Hepatic stellate cell (primary cell): ENCODE data around the gene RBM45.
A peak's percentile ranks its signal among the peaks of the same experiment; 100 is the strongest.
"Not testable (repeated sequence)": the region's sequence is repeated elsewhere in the genome, so short reads cannot be mapped to it uniquely, and the experiment has no call there.

Source experiments
- DNase-seq: peaks from one replicate; pipeline ENCODE4 v3.0.0; 2011; ENCODE audit warnings: low spot score

RBM45 gene, protein sequence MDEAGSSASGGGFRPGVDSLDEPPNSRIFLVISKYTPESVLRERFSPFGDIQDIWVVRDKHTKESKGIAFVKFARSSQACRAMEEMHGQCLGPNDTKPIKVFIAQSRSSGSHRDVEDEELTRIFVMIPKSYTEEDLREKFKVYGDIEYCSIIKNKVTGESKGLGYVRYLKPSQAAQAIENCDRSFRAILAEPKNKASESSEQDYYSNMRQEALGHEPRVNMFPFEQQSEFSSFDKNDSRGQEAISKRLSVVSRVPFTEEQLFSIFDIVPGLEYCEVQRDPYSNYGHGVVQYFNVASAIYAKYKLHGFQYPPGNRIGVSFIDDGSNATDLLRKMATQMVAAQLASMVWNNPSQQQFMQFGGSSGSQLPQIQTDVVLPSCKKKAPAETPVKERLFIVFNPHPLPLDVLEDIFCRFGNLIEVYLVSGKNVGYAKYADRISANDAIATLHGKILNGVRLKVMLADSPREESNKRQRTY

DNA sequence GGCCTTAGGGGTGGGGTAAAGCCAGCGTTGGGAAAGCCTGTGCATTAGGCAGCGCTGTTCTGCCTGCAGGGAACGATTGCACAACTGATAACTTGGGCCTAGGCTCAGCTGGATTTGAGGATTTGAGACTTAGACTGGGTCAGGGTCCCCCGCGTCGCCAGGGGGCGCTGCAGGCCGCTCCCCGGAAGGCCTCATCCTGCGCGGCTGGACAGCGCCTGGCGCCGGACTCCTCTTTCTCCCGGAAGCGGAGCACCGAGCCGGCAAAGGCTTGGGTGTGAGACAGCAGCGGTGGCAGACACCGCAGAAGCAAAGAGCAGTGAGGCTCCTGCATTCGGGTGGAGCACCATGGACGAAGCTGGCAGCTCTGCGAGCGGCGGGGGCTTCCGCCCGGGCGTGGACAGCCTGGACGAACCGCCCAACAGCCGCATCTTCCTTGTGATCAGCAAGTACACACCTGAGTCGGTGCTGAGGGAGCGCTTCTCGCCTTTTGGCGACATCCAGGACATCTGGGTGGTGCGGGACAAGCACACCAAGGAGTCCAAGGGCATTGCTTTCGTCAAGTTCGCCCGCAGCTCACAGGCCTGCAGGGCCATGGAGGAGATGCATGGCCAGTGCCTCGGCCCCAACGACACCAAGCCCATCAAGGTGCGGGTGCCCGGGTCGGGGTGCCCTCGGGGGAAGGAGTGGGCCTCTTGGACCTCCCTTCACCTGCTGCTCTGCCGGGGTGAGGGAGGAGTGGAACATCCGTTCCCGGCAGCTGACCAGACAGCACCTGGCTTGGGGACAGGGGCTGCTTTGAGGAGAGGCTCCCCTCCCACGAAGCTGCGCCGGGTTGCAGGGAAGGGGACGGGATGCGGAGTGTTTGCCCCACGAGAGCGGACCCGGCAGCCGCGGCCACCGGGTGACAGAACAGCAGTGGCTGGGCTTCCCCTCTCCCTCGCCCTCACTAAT is at the start of gene RBM45:
Gene RBM45, plus strand, starts transcription at position 236 of the 951 bp plus-strand sequence. Its CDS starts 110 bp downstream, at position 346.
- DNase-seq, result peak; percentile 88

DNA sequence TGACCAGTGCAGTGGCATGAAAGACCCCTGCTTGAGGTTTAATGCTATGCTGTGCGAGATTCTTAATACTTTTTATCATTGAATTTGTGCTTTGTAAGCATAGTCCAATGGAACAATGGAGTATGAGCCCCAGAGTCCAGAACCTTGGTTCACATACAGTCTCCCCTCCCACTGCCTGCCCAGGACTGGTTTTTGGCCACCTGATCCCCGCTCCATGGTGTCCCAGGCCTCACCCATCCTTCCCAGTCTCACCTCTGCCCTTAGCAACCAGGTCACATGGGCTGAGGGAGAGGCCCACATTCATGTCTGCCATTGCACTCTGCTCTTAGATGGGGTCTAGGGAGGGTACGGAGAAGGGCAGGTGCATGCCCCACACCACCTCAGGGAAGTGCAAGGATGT is 45.9 kb upstream of the RBM45 start:
- no peak for DNase-seq

DNA sequence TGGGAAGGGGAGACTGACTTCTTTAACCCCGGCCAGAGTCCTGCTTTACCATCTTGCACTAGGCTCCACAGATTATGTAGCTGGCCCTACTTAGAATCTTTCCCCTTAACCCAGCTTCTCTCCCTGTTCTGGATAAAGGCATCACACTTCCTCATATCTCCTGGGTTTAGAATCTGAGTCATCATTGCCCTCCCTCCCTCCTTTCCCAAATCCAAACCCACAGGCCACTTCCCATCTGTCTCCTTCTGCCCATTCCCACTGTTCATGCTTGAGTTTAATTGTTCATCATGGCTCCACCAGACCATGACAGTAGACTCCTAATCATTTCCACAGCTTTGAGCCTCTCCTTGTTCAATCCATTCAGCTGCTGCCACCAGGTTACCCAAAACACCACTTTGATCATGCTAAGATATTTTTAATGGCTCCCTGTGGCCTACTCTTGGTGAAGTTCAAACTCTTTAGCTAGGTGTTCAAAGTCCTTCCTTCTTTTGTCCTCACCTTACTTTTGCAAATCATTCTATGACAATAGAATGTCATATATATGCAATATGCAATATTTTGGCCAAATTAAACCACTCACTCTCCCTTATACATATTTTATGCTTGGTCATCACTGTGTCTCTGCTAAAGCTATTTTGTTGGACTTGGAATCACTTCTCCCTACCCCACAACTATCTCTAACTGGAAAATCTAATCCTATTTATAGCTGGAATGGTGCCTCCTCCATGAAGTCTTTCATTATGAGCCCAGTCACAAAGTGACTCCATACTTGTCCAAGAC is 45.2 kb upstream of the RBM45 start:
- no peak for DNase-seq

DNA sequence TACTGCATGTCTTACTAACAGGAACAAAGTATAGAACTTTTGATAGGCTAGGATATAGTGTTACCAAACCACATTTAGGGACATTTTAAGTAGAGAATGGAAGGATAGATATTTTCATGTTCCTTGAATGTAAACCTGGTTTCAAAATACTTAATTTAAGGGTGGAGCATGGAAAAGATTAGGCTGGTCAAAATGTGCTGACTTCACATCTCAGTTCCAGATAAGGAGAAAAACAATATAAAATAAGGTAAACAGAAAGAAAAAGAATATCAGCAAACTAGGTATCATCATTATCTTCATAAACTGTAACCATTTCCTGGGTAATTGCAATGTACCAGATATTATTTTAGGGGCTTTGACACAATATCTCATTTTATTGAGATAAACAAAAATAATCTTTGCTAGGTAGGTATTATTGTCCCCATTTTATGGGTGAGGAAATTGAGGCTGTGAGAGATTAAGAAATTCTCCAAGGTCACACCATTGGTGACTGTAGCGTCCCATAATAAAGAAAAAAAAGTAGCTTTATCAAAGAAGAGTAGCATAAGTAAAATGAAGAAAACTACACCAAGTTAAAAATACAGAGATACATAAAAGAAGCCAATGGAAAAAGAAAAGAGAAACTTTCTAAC is 43.3 kb upstream of the RBM45 start:
- DNase-seq, result no peak

DNA sequence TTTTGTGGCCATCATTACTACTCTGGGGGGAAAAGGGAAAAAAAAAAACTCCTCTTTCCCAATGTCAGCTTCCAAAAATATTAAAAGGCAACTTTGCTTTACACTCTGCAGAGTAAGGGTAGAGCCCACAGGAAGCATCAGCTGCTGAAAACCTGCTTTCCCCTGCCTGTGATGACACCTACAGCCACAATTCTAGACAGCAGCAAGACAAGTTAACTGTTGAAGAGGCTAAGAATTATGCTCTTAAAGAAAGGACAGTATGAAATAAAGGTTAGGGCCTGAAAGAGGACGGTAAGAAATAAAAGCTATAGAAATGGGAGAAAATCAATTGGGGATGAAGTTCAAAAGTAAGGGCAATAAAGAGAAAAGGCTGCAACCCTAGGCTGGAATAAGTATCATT is 42.7 kb upstream of the RBM45 start:
- DNase-seq, result no peak

DNA sequence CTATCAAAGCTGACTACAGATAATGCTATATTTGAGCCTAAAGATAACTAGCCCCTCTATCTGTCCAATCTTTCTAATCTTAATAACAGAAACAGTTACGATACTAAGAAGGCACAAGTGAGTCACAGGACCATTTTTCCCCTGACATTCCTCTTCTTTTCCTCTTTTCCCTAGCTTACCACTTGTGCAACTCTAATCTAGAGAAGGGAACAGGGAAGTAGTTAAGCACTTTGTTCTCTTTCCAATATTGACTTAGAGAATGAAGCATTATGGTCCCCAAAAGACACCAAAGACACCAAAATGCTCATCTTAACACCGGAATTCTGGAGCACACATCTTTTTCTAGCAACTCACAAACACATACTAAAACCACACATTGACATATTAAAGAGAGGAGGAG is 41.4 kb upstream of the RBM45 start:
- no peak for DNase-seq

DNA sequence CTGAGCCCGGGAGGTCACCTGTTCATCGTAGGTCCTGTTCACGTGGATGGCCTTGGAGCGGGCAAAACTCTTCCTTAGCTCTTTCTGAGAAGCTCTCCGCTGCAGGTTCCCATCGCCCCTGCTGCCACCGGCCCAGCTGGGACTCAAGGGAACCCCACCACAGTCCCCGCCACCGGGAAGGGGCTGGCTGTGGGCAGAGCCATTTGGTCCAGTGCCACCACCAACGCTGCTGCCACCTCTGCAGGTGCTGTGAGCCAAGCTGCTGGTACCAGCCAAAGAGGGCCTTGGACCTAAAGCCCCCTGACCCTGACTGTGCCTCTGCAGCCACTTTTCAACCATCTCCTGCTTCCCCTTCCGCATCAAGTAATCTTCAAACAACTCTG is 40.2 kb upstream of the RBM45 start:
- no peak for DNase-seq

DNA sequence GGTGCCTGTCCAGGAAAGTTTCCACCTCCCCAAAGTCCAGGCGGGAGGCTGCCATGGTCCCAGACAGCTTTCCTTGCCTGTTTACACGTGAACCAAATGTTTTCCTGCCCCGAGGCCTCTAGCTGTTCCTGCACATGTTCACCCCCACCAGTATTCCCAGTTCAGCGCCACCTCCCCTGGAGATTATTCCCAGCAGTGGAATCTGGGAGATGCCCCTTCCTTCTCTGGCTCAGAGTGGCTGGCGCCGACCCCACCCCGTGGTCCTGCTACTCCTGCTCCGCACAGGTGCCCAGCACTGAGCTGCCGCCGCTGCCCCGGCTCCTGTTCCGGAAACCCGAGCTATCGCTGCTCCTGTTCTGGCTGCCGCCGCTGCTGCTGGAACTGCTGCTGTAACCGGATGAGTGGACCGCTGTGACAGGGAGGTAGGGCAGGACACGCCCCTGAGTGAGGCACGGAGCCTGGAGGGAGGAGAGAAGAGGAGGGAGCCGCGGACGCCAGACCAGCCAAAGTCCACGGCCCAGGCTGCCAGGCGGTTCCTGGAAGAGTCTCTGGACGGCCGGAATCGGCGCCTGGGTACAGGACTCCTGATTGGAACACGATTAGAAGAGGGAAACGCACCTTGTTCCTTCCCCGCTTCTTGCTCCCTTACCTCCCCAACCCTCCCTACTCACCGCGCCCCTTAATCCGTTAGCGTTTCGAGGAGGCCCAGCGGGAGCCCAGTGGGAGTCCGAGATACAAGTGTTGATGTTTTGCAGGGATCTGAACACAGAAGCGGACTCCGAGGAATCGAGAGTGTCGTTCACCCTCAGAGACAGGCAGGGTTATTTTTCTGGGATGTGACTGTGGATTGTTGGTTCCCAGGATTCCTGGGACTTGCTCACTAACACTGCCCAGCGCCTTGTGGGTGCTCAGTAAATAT is 39.6 kb upstream of the RBM45 start, which contains the start of gene PDE11A:
Gene PDE11A, minus strand, starts transcription at position 395 of the 919 bp plus-strand sequence. Its CDS starts 340 bp downstream, at position 55.
- peak; percentile 75 for DNase-seq

DNA sequence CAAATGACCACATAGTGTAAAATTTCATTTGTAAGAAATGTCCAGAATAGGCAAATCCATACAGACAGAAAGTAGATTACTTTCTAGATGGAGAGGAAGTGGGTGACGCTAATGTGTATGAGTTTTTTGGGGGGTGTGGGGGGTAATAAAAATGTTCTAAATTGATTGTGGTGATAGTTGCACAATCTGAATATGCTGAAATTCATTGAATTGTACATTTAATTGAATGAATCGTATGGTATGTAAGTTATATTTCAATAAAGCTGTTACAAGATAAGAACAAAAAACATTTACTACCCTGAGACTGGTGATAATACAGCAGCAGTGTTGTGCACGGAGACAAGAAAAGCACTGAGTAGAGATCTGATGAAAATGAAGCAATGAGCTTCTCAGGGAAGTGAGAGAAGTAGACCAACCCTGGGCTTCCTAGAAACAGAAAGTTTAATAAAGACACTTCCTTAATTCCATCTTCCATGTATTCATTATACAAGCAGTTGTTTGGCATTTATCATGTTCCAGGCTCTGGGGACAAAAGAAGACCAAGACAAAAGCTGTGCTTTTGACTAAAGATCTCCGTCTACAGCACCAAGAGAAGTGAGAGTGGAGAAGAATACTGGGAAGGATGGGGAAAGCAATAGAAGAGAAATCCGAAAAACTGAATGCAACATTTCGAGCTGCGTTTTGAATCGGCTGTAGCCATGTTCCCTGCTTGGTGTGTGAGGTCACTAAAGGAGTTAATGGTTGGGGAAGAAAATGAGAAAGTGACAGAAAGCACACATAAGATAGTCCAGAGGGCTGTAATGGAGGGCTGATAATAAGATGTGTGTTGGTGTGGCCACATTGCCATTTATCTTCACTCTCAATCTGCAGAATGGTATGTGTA is 37.9 kb upstream of the RBM45 start:
- no peak for DNase-seq

DNA sequence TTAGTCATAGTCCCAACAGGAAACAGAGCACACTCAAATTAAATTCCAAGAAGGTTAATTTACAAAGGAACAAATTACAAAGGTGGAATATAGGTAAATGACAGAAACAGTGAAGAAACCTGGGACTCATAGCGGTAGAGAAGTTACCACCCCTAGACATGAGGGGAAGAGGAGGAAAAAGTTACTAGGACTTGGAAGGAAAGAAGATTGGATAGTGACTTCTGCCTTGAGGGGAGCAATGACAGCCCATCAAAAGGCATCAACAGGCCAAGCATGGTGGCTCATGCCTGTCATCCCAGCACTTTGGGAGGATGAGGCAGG is 37.3 kb upstream of the RBM45 start:
- DNase-seq, result no peak

DNA sequence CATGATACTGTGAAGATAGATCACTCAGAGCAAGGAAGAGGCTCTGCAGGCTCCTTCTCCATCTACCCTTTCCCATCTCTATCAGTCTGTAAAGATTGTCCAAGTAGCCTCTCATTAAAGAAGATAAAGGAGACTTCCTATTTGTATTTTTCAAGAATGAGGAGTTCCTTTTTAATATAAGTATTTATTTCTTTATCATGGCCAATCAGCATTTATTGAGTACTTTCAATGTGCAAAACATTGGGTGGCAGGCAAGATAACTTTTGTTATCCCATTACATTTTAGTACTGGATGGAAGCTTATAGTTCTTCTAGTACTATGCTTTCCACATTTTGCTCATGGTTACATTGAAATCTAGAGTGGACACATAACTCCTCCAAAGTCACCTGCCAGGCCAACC is 36.1 kb upstream of the RBM45 start:
- DNase-seq, result no peak

DNA sequence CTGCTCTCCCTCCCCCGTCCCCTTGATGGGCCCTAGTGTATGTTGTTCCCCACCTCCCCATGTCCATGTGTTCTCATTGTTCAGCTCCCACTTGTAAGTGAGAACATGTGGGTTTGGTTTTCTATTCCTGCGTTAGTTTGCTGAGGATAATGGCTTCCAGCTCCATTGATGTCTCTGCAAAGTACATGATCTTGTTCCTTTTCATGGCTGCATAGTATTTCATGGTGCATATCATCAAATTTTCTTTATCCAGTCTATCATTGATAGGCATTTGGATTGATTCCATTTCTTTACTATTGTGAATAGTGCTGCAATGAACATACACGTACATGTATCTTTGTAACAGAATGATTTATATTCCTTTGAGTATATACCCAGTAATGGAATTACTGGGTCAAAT is 33.0 kb upstream of the RBM45 start:
- not testable (repeated sequence) for DNase-seq

DNA sequence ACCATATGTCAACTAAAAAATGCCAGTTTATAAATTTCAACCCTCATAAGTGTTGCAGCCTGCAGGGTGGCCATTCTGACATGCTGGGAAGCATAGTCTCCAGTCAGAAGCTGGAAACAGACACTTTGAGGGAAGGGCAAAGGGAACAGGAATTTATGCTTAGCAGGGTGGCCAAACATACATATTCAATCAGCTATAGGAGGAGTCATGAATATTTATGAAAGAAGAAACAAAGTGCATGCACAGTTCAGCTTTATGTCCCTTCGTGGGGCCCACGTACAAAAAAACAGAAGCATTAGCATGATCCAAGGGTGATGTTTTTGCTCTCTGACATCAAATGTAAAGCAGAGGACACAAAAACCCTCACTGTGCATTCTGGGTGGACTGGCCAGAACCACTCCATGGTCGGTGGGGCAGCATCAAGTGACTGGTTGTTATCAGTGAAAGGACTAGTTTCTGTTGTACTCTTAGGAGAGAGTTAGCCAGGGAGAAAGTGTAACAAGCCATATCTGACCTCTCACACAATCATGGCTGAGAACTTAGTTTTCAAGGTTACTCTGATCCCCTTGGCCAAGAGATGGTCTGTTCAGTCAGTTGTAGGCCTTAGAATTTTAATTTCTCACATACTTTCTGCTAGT is 29.7 kb upstream of the RBM45 start:
- no peak for DNase-seq

DNA sequence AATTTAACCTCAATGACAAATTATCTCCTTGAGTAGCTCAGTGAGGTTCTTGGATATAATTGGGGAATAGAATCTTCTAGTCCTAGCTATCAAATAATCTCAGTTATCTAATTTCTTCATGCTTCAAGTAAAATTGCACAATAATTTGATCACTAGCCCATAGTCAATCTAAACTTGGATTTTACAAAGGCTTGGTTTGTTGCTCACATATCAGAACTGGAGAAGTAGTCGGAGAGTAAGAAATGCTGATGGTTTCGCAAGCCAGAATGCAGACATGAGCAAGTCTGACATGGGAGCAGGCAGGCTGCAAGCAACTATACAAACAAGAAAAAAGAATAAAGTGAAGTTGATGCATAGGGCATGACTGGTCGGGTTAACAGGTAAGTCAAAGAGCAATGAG is 28.0 kb upstream of the RBM45 start:
- no peak for DNase-seq

DNA sequence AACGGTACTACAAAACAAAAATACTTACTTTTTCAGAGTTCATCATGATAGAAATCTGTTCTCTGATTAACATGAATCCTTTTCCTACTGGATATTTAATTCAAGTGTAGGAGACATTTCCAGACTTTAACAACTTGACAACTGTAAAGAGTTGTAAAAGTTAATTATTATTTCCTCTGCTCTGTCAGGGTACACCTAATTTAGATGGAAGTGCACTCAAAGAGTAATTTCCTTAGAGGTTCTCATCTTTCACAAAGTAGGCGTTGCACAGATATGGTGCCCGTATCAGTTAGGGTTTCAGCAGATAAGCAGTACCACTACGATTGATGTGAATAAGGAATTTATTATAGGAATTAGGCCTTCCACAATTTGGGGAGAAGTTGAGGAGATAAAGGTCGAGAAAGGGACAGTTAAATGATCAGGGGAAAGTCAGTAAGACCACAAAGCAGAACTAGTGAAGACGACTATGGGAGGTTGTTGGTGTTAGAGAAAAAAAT is 23.4 kb upstream of the RBM45 start:
- DNase-seq, result no peak

DNA sequence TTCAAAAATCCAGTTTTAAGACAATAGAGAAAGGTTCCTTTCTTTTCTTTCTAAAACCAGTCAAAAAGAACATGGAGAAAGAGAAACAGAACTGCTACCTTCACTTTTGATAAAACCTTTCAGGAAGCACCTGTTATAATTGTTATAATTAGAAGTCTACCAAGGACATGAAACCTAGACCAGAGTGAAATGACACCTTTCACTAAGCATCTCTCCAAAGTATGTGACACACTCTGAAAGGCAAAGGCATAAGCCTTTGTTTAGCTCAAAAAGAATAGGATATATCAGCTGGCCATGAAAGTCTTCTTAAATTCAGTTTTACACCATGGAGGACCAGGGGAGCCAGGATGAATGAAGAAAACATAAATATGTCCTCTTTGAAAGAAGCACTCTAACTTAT is 18.8 kb upstream of the RBM45 start:
- DNase-seq, result no peak

DNA sequence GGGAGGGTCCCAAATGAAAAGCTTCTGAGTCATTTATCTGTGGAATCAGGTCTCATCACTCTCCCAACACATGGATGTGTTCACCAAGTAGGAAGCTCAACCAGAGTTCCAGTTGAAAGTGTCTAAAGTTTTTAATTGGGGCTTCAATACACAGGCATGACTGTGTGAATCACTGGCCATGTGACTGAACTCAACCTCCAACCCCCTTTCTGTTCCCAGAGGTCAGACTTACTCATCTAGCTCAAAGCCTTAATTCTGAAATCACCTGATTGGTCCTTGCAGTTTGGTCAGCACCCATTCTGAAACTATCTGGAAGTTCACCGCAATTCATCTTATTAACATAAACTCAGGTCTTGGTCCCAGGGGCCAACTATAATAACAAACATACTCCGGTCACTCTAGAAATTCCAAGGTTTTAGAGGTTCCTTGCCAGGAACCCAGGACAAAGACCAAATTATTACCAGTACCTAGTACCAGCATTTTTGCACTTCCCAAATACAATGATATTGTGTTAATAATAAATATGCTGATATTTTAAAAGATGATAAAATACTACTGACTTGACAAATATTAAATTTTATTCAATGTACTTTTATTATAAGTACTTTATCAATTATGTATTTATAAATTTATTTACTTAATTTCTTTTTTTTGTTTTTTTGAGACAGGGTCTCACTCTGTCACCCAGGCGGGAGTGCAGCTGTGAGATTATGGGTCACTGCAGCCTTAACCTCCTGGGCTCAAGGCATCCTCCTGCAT is 10.7 kb upstream of the RBM45 start:
- DNase-seq, result no peak

DNA sequence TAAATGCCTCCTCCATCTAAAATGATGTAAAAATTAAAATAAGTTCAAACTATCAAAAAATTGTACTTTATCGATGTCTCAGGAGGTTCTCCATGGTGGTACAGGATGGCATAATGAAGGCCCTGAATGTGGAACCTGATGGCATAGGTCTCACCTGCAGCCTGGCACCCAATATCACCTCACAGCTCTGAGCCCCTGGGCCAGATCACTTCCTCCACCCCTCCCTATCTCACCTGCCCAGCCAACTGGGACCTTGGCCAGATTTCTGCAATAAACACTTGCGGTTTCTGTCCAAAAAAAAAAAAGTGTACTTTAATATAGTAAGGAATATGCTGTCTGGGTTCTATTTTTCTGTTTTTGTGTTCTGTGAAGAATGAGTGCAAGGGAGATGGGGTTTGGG is 6.7 kb upstream of the RBM45 start:
- DNase-seq, result no peak
